Activated CD4-positive, CD25-positive, alpha-beta regulatory T cell treated with anti-CD3 and anti-CD28 coated beads, Interleukin-2, amount 50 U/mL, for 72 hours (primary cell): ENCODE data around the gene ST13.
A peak's percentile ranks its signal among the peaks of the same experiment; 100 is the strongest.
"Not testable (repeated sequence)": the region's sequence is repeated elsewhere in the genome, so short reads cannot be mapped to it uniquely, and the experiment has no call there.

Source experiments
- DNase-seq: peaks from one replicate; pipeline ENCODE4 v3.0.0; 2021

ST13 gene

GRCh38 chr22:40856513-40857308, at the start of gene ST13, which contains the start of gene XPNPEP3:
Gene ST13 (minus strand): TSS chr22:40856639. CDS start chr22:40856540, 99 bp downstream.
Gene XPNPEP3 (plus strand): TSS chr22:40857148. CDS start chr22:40857182, 34 bp downstream.
- peak; percentile 97 for DNase-seq

- DNase-seq = no peak
These were observed 47.7 kb upstream of the ST13 start for GRCh38 chr22:40904101-40904500.

GRCh38 chr22:40898850-40899357, 42.5 kb upstream of the ST13 start:
- DNase-seq = no peak

GRCh38 chr22:40894417-40894816, 38.0 kb upstream of the ST13 start:
- DNase-seq = no peak

- no peak for DNase-seq
These were observed 34.4 kb upstream of the ST13 start for GRCh38 chr22:40890881-40891280.

GRCh38 chr22:40889116-40889515, 32.7 kb upstream of the ST13 start:
- no peak for DNase-seq

GRCh38 chr22:40878922-40879321, 22.5 kb upstream of the ST13 start:
- DNase-seq = no peak

GRCh38 chr22:40877488-40877887, 21.0 kb upstream of the ST13 start:
- no peak for DNase-seq

- no peak for DNase-seq
These were observed 20.5 kb upstream of the ST13 start for GRCh38 chr22:40876907-40877306.

- no peak for DNase-seq
These were observed 18.7 kb upstream of the ST13 start for GRCh38 chr22:40875111-40875510.

- no peak for DNase-seq
These were observed 17.6 kb upstream of the ST13 start for GRCh38 chr22:40874016-40874415.

- not testable (repeated sequence) for DNase-seq
These were observed 11.9 kb upstream of the ST13 start for GRCh38 chr22:40868379-40868778.

- no peak for DNase-seq
These were observed 10.7 kb upstream of the ST13 start for GRCh38 chr22:40867109-40867508.

- no peak for DNase-seq
These were observed 6.1 kb upstream of the ST13 start for GRCh38 chr22:40862537-40862936.

GRCh38 chr22:40862013-40862412, 5.6 kb upstream of the ST13 start, which contains the start of gene DNAJB7:
Gene DNAJB7 (minus strand): TSS chr22:40862113. CDS start chr22:40861994, 119 bp downstream.
- DNase-seq = no peak

- DNase-seq = no peak
These were observed 943 bp upstream of the ST13 start for GRCh38 chr22:40857309-40857855.

- no peak for DNase-seq
These were observed 393 bp downstream of the ST13 start for GRCh38 chr22:40855979-40856512.

- DNase-seq = no peak
These were observed 1.1 kb downstream of the ST13 start for GRCh38 chr22:40855071-40855978.

- DNase-seq = no peak
These were observed 2.5 kb downstream of the ST13 start for GRCh38 chr22:40853961-40854360.

- no peak for DNase-seq
These were observed 3.1 kb downstream of the ST13 start for GRCh38 chr22:40853333-40853732.

- DNase-seq = not testable (repeated sequence)
These were observed 10.6 kb downstream of the ST13 start for GRCh38 chr22:40845816-40846215.

GRCh38 chr22:40844951-40845350, 11.5 kb downstream of the ST13 start:
- DNase-seq = no peak

GRCh38 chr22:40838486-40838885, 18.0 kb downstream of the ST13 start:
- DNase-seq = no peak
